GM18858 (cell line): ENCODE data around the gene PLCE1.
"Not testable (repeated sequence)": the region's sequence is repeated elsewhere in the genome, so short reads cannot be mapped to it uniquely, and the experiment has no call there.

Experiments
- ATAC-seq: cut with Tn5 transposase; IDR thresholded peaks from one replicate; pipeline ENCODE4 v1.9.1; 2021; ENCODE audit not compliant: unreplicated experiment

PLCE1 gene

GRCh38 chr10:93993782-93994437 is at the start of gene PLCE1:
TSS of gene PLCE1 (plus strand) at chr10:93993931. CDS start at chr10:94031047, 37,116 bp downstream.
- ATAC-seq: no peak

GRCh38 chr10:93945819-93946218 is 47.9 kb upstream of the PLCE1 start:
- no peak for ATAC-seq

GRCh38 chr10:93947055-93947454 is 46.7 kb upstream of the PLCE1 start:
- ATAC-seq: no peak

GRCh38 chr10:93947524-93947923 is 46.2 kb upstream of the PLCE1 start:
- no peak for ATAC-seq

- no peak for ATAC-seq
These were observed 41.8 kb upstream of the PLCE1 start for GRCh38 chr10:93951905-93952304.

GRCh38 chr10:93954299-93954698 is 39.4 kb upstream of the PLCE1 start:
- ATAC-seq: no peak

- ATAC-seq: no peak
These were observed 38.9 kb upstream of the PLCE1 start for GRCh38 chr10:93954726-93955363.

GRCh38 chr10:93958834-93959233 is 34.9 kb upstream of the PLCE1 start:
- no peak for ATAC-seq

- ATAC-seq: not testable (repeated sequence)
These were observed 32.7 kb upstream of the PLCE1 start for GRCh38 chr10:93960988-93961387.

- ATAC-seq: no peak
These were observed 30.8 kb upstream of the PLCE1 start for GRCh38 chr10:93962973-93963372.

GRCh38 chr10:93963434-93963833 is 30.3 kb upstream of the PLCE1 start:
- ATAC-seq: no peak

- no peak for ATAC-seq
These were observed 27.8 kb upstream of the PLCE1 start for GRCh38 chr10:93965911-93966310.

GRCh38 chr10:93967756-93968155 is 26.0 kb upstream of the PLCE1 start:
- ATAC-seq: no peak

- no peak for ATAC-seq
These were observed 25.2 kb upstream of the PLCE1 start for GRCh38 chr10:93968540-93968945.

- ATAC-seq: not testable (repeated sequence)
These were observed 23.2 kb upstream of the PLCE1 start for GRCh38 chr10:93970433-93971010.

GRCh38 chr10:93973748-93974445 is 19.8 kb upstream of the PLCE1 start:
- ATAC-seq: no peak

- ATAC-seq: no peak
These were observed 16.3 kb upstream of the PLCE1 start for GRCh38 chr10:93977442-93977841.

GRCh38 chr10:93980486-93980885 is 13.2 kb upstream of the PLCE1 start:
- ATAC-seq: no peak

- no peak for ATAC-seq
These were observed 2.6 kb upstream of the PLCE1 start for GRCh38 chr10:93991114-93991513.

GRCh38 chr10:93991596-93992284 is 2.0 kb upstream of the PLCE1 start:
- ATAC-seq: no peak

- ATAC-seq: no peak
These were observed 1.2 kb upstream of the PLCE1 start for GRCh38 chr10:93992400-93993030.
